MCF 10A (cell line): ENCODE data around the gene CHCT1. TPM values are rescaled to one million over a fixed set of nuclear protein-coding genes. Genes with fewer than 3 reads are reported as not detected.
"Not testable (repeated sequence)": the region's sequence is repeated elsewhere in the genome, so short reads cannot be mapped to it uniquely, and the experiment has no call there.

Experiments
- Bru-seq: library from RNA; stranded (reverse); fragments of 400-500 nt; gene quantifications from one replicate; lab custom pipeline; 2021; lab: Mats Ljungman, UMichigan
- BruChase-seq, 2 experiments: library from RNA; stranded (reverse); fragments of 400-500 nt; gene quantifications; one replicate each; lab custom pipeline; 2021; lab: Mats Ljungman, UMichigan
- BruUV-seq: library from RNA; stranded (reverse); fragments of 400-500 nt; replicated peaks from 2 replicates; lab custom pipeline; 2021; lab: Mats Ljungman, UMichigan
- CTCF ChIA-PET: fragments of 300-600 bp; sonication (Branson Sonifier 250); formaldehyde crosslinking; extraction: SDS; loops from one replicate; lab custom pipeline; 2021; ENCODE audit warnings: antibody characterized with exemption, inconsistent platforms; lab: Yijun Ruan, JAX
- POLR2A ChIA-PET: fragments of 300-600, 350-650 bp; sonication (Branson Sonifier 250); formaldehyde crosslinking; extraction: SDS; loops from one replicate; lab custom pipeline; 2020; ENCODE audit warnings: antibody characterized with exemption, inconsistent platforms; lab: Yijun Ruan, JAX
- DNase-seq: peaks from one replicate; pipeline ENCODE4 v3.0.0-alpha.2; 2018; ENCODE audit not compliant: unreplicated experiment
- H3K27ac Mint-ChIP-seq: one replicate; pipeline ENCODE4 v1.8.0; 2022; ENCODE audit warnings: mild to moderate bottlenecking, low read depth, mixed read lengths; ENCODE audit not compliant: unreplicated experiment
- H3K27me3 Mint-ChIP-seq: one replicate; pipeline ENCODE4 v1.8.0; 2022; ENCODE audit warnings: mixed read lengths; ENCODE audit not compliant: insufficient read depth, unreplicated experiment
- H3K36me3 Mint-ChIP-seq: one replicate; pipeline ENCODE4 v1.8.0; 2022; ENCODE audit warnings: mild to moderate bottlenecking, moderate library complexity, mixed read lengths; ENCODE audit not compliant: insufficient read depth, unreplicated experiment
- H3K4me1 Mint-ChIP-seq: one replicate; pipeline ENCODE4 v1.8.0; 2022; ENCODE audit warnings: mixed read lengths; ENCODE audit not compliant: insufficient read depth, unreplicated experiment
- H3K4me3 Mint-ChIP-seq: one replicate; pipeline ENCODE4 v1.8.0; 2022; ENCODE audit warnings: mild to moderate bottlenecking, moderate library complexity, mixed read lengths; ENCODE audit not compliant: unreplicated experiment
- H3K9me3 Mint-ChIP-seq: one replicate; pipeline ENCODE4 v1.8.0; 2022; ENCODE audit warnings: mixed read lengths; ENCODE audit not compliant: unreplicated experiment
- CTCF ChIP-seq: fragments of 200-600 bp; IDR thresholded peaks from one replicate; pipeline ENCODE4 v1.8.0; 2022; ENCODE audit warnings: antibody characterized with exemption, mild to moderate bottlenecking; ENCODE audit not compliant: unreplicated experiment
- intact Hi-C: fragments of 100-400 bp; cut with micrococcal nuclease; formaldehyde crosslinking; loops from 2 replicates; pipeline ENCODE4 v1.14.1; 2022
- long read RNA-seq: library from polyadenylated mRNA; stranded (forward); transcript quantifications from one replicate; pipeline ENCODE4 v2.0.0, GENCODE V29; 2022
- total RNA-seq: library from RNA; stranded (reverse); gene quantifications from 2 replicates; pipeline ENCODE4 v1.2.3, GENCODE V29; 2022

CHCT1 gene
- total RNA-seq (not detected in 2 replicates), Bru-seq, nascent RNA (not detected), BruChase-seq, experiment 1, labeled RNA remaining after a 6-hour chase (not detected), BruChase-seq, experiment 2, labeled RNA remaining after a 2-hour chase (not detected)
- long read RNA-seq: 0 reads

GRCh38 chr17:60422162-60422665 lies at the start of gene CHCT1:
Gene CHCT1, plus strand, starts transcription at chr17:60422489. Its CDS starts 104 bp downstream, at chr17:60422593.
- TF ChIP-seq CTCF: no peak

GRCh38 chr17:60372790-60373483 lies 49.4 kb upstream of the CHCT1 start:
- peaks cover 37% of the 10 kb centered on the region for H3K36me3 Mint-ChIP-seq
- H3K4me1 Mint-ChIP-seq: peaks cover 15% of the 10 kb centered on the region
- H3K4me3 Mint-ChIP-seq: peak overlapping the region; percentile 44
- no peak for TF ChIP-seq CTCF
- intact Hi-C loops: no loop called here
- CTCF ChIA-PET: interaction anchor here (0.6 to 2.0 kb wide), 8 partner anchors 10 to 1360 kb away, joined by 3 to 6 read pairs (median 4); no protein-coding TSS in a partner anchor
- no TSS peak for BruUV-seq
- no peaks in the 10 kb centered on the region for H3K27me3 Mint-ChIP-seq
- H3K27ac Mint-ChIP-seq: peak overlapping the region; percentile 88
- POLR2A ChIA-PET: interaction anchor here (0.6 to 6.6 kb wide), 8 partner anchors 12 to 173 kb away, joined by 3 to 152 read pairs (median 4); partner anchors contain the start of genes APPBP2 and USP32
- H3K9me3 Mint-ChIP-seq: no peaks in the 10 kb centered on the region
- peak; percentile 77 for DNase-seq

More at GRCh38 chr17:60422162-60422665, at the start of gene CHCT1:
- Mint-ChIP-seq H3K9me3 (no peaks in the 10 kb centered on the region), H3K4me3 (no peak within 1 kb of the TSS), H3K36me3 (no peaks in the 10 kb centered on the region), H3K27me3 (no peaks in the 10 kb centered on the region), H3K27ac (no peak within 1 kb of the TSS), H3K4me1 (no peaks in the 10 kb centered on the region)
- no peak for DNase-seq
- POLR2A ChIA-PET: no interaction called here
- no TSS peak for BruUV-seq
- CTCF ChIA-PET: no interaction called here
- intact Hi-C loops: no loop called here

GRCh38 chr17:60378187-60378586 lies 44.1 kb upstream of the CHCT1 start:
- H3K4me3 Mint-ChIP-seq, H3K4me1 Mint-ChIP-seq, H3K9me3 Mint-ChIP-seq, CTCF ChIA-PET, POLR2A ChIA-PET, intact Hi-C loops, DNase-seq, H3K27ac Mint-ChIP-seq, BruUV-seq, H3K27me3 Mint-ChIP-seq: not testable (repeated sequence)
- peaks cover 21% of the 10 kb centered on the region for H3K36me3 Mint-ChIP-seq

- H3K36me3 Mint-ChIP-seq: peaks cover 21% of the 10 kb centered on the region
- DNase-seq, H3K27ac Mint-ChIP-seq, H3K27me3 Mint-ChIP-seq, H3K9me3 Mint-ChIP-seq, BruUV-seq, H3K4me3 Mint-ChIP-seq, intact Hi-C loops, CTCF ChIA-PET: not testable (repeated sequence)
- H3K4me1 Mint-ChIP-seq: peaks cover 12% of the 10 kb centered on the region
- POLR2A ChIA-PET: interaction anchor here (0.9 to 1.4 kb wide), 2 partner anchors 10 to 12 kb away, joined by 3 to 5 read pairs; partner anchors contain the start of gene USP32
Measured at GRCh38 chr17:60379461-60379860, 42.8 kb upstream of the CHCT1 start.
